OCI-LY1 (cell line): Measurements from ENCODE around the gene EHD1.

Source experiments
- H2AFZ ChIP-seq: fragments of 200-600 bp; sonication (generic), shearing (Covaris generic); 2 replicates; pipeline ENCODE4 v1.6.0; 2014; ENCODE audit warnings: antibody characterized with exemption, mild to moderate bottlenecking, low read length
- H3F3A ChIP-seq: fragments of 200-600 bp; sonication (generic), shearing (Covaris generic); 2 replicates; pipeline ENCODE4 v1.6.0; 2014; ENCODE audit warnings: mild to moderate bottlenecking, antibody characterized with exemption, low read length, moderate library complexity; ENCODE audit not compliant: insufficient read depth
- H3K27ac ChIP-seq: fragments of 200-600 bp; sonication (generic); 2 replicates; pipeline ENCODE4 v1.5.1; 2014; ENCODE audit warnings: low read length, mixed run types, mild to moderate bottlenecking, low read depth; ENCODE audit not compliant: poor library complexity, severe bottlenecking
- H3K27me3 ChIP-seq: fragments of 200-600 bp; sonication (generic); 2 replicates; pipeline ENCODE4 v1.6.0; 2014; ENCODE audit warnings: antibody characterized with exemption, mild to moderate bottlenecking, low read length, moderate library complexity; ENCODE audit not compliant: insufficient read depth
- H3K36me3 ChIP-seq: fragments of 200-600 bp; sonication (generic); 2 replicates; pipeline ENCODE4 v1.6.1; 2014; ENCODE audit warnings: mild to moderate bottlenecking, antibody characterized with exemption, low read length, moderate library complexity, mixed read lengths; ENCODE audit not compliant: insufficient read depth
- H3K4me1 ChIP-seq: fragments of 200-600 bp; sonication (generic); 2 replicates; pipeline ENCODE4 v1.5.1; 2014; ENCODE audit warnings: mild to moderate bottlenecking, low read length, moderate library complexity; ENCODE audit not compliant: insufficient read depth, severe bottlenecking
- H3K4me2 ChIP-seq: fragments of 200-600 bp; sonication (generic), shearing (Covaris generic); 2 replicates; pipeline ENCODE4 v1.6.1; 2014; ENCODE audit warnings: low read length
- H3K4me3 ChIP-seq: fragments of 200-600 bp; sonication (generic); 2 replicates; pipeline ENCODE4 v1.5.1; 2014; ENCODE audit warnings: low read length, low read depth, mild to moderate bottlenecking, mixed read lengths; ENCODE audit not compliant: poor library complexity, severe bottlenecking
- H3K79me2 ChIP-seq: fragments of 200-600 bp; shearing (Covaris generic); 2 replicates; pipeline ENCODE4 v1.6.1; 2016; ENCODE audit warnings: mixed run types, low read length, mixed read lengths; ENCODE audit not compliant: insufficient read depth
- H3K9ac ChIP-seq: fragments of 200-600 bp; sonication (generic), shearing (Covaris generic); 2 replicates; pipeline ENCODE4 v1.6.1; 2014; ENCODE audit warnings: mild to moderate bottlenecking, low read length, mixed read lengths
- H3K9me2 ChIP-seq: fragments of 200-600 bp; sonication (generic), shearing (Covaris generic); 2 replicates; pipeline ENCODE4 v1.6.1; 2014; ENCODE audit warnings: low read depth, mild to moderate bottlenecking, low read length, mixed read lengths
- H3K9me3 ChIP-seq: fragments of 200-600 bp; shearing (Covaris generic); 2 replicates; pipeline ENCODE4 v1.6.1; 2014; ENCODE audit warnings: low read length, mixed read lengths
- H4K20me1 ChIP-seq: fragments of 200-600 bp; sonication (generic), shearing (Covaris generic); 2 replicates; pipeline ENCODE4 v1.6.0; 2016; ENCODE audit warnings: mild to moderate bottlenecking, low read length; ENCODE audit not compliant: insufficient read depth
- EZH2 ChIP-seq: fragments of 200-600 bp; sonication (generic), shearing (Covaris generic); IDR thresholded peaks from 2 replicates; pipeline ENCODE4 v1.8.0; 2017; ENCODE audit warnings: borderline replicate concordance, mixed run types, mild to moderate bottlenecking, antibody characterized with exemption, low read length, moderate library complexity, mixed read lengths
- TF ChIP-seq, protein P1 (sequence below): fragments of 200-600 bp; sonication (generic), shearing (Covaris generic); IDR thresholded peaks from 2 replicates; pipeline ENCODE4 v1.5.1; 2017; ENCODE audit warnings: mild to moderate bottlenecking, antibody characterized with exemption, low read length, moderate library complexity, mixed read lengths

The EHD1 gene

DNA sequence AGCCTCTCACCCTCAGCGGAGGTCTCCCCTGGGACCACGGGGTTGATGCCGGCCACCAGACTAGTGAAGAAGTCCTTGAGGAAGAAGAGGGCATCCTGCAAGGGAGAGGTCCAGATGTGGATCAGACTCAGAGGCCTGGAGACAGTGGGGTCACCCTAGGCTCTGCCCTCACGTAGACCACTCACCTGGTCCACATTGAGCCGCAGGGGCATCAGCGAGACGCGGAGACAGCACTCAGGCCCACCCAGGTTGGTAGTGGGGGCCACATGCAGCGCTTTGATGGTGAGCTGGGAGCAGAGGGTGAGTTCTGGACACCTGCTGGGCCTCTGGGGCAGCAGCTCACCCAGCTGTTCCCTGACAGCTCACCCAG lies 19.6 kb upstream of the EHD1 start:
- Histone ChIP-seq H3K27me3 (no peaks in the 10 kb centered on the region), H2AFZ (no peak overlapping the region), H4K20me1 (no peaks in the 10 kb centered on the region), H3K9me3 (no peaks in the 10 kb centered on the region), H3K79me2 (no peaks in the 10 kb centered on the region), H3K9ac (no peak overlapping the region), H3K4me1 (peaks cover 16% of the 10 kb centered on the region), H3F3A (no peaks in the 10 kb centered on the region), H3K4me2 (no peak overlapping the region), H3K36me3 (peaks cover 41% of the 10 kb centered on the region), H3K9me2 (no peaks in the 10 kb centered on the region), H3K27ac (no peak overlapping the region), H3K4me3 (no peak overlapping the region)
- TF ChIP-seq, protein P1, sequence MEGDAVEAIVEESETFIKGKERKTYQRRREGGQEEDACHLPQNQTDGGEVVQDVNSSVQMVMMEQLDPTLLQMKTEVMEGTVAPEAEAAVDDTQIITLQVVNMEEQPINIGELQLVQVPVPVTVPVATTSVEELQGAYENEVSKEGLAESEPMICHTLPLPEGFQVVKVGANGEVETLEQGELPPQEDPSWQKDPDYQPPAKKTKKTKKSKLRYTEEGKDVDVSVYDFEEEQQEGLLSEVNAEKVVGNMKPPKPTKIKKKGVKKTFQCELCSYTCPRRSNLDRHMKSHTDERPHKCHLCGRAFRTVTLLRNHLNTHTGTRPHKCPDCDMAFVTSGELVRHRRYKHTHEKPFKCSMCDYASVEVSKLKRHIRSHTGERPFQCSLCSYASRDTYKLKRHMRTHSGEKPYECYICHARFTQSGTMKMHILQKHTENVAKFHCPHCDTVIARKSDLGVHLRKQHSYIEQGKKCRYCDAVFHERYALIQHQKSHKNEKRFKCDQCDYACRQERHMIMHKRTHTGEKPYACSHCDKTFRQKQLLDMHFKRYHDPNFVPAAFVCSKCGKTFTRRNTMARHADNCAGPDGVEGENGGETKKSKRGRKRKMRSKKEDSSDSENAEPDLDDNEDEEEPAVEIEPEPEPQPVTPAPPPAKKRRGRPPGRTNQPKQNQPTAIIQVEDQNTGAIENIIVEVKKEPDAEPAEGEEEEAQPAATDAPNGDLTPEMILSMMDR: no peak

DNA sequence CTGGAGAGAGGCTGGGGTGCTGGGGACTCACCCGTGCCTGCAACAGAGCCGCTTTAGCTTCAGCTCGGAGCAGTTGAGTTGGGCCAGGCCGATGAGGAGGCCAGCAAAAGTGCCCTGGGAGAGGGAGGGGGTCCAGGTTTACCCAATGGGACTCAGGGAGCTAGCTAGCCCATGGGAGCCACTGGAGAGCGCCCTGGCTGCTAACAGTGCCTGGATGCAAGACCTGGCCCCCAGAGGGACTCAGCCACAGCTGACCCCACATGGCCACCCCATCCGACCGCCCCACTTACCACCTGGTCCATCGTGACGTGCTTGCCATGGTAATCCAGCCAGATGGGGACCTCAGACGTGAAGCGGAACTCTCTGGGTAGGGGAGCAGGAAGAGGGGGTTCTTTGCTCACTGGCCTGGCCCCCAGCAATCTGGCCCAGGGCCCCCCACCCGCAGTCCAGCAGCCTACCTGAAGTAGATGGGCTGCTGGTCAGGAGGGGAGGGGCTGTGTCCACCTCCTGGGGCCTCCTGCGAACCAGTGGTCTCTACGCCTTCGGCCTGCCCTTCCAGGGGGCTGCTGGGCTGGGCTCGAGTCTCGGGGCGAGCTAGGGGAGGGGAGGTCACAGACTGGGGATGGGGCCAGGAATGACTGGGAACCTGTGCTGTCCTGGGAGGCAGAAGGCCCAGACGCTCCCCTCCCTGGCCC lies 19.1 kb upstream of the EHD1 start:
- Histone ChIP-seq H3K4me3 (no peak overlapping the region), H3K36me3 (peaks cover 39% of the 10 kb centered on the region), H3K4me1 (peaks cover 21% of the 10 kb centered on the region), H3K27ac (no peak overlapping the region), H3F3A (no peaks in the 10 kb centered on the region), H4K20me1 (no peaks in the 10 kb centered on the region), H3K9me3 (no peaks in the 10 kb centered on the region), H3K4me2 (no peak overlapping the region), H3K27me3 (no peaks in the 10 kb centered on the region), H3K9ac (no peak overlapping the region), H2AFZ (no peak overlapping the region), H3K9me2 (no peaks in the 10 kb centered on the region), H3K79me2 (no peaks in the 10 kb centered on the region)
- no peak for TF ChIP-seq EZH2
- TF ChIP-seq, protein P1: no peak

DNA sequence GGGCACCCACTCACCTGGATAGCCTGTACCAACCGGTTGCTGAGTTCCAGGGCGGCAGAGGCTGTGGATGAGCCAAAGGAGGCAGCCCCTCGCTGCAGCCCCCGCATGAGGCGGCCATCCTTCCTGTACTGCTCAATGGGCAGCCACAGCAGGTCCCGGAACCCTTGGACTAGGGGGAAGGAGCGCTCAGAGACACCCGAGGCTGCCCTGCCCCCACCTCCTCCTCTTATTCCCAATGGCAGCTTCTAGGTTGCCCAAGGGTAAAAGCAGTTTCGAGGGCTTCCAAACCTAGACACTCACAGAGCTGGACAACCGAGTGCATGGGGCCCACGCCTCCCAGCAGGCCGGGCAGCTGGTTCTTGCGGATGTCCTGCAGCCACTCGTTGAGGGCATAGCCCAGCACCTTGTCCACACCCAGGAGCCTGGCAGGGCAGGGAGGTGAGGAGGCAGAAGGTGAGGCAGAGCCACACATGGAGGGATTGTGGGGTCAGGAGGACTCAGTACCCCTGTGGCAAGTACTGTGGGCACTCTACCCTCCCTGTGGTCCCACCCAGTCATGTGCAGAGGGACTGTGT lies 18.1 kb upstream of the EHD1 start:
- TF ChIP-seq, protein P1: no peak
- TF ChIP-seq EZH2: no peak
- no peaks in the 10 kb centered on the region for H4K20me1 ChIP-seq

More for the DNA sequence above, 18.1 kb upstream of the EHD1 start:
- peaks cover 32% of the 10 kb centered on the region for H3K36me3 ChIP-seq
- H3K79me2 ChIP-seq: no peaks in the 10 kb centered on the region
- H3K9me3 ChIP-seq: no peaks in the 10 kb centered on the region
- H3K27me3 ChIP-seq: no peaks in the 10 kb centered on the region
- H2AFZ ChIP-seq: no peak overlapping the region
- peaks cover 21% of the 10 kb centered on the region for H3K4me1 ChIP-seq
- no peak overlapping the region for H3K4me3 ChIP-seq
- H3F3A ChIP-seq: no peaks in the 10 kb centered on the region
- H3K9ac ChIP-seq: no peak overlapping the region
- H3K9me2 ChIP-seq: no peaks in the 10 kb centered on the region
- H3K27ac ChIP-seq: no peak overlapping the region
- no peak overlapping the region for H3K4me2 ChIP-seq
